Stomach (tissue), 4 donors: ENCODE results near the gene R3HDML.

Source experiments
- POLR2A ChIP-seq, 4 donors: fragments of 450-650 bp; IDR thresholded peaks; one replicate each; pipeline ENCODE4 v1.6.1; 2016; ENCODE audit warnings: antibody characterized with exemption in 4 of 4, control low read depth in 2 of 4, mild to moderate bottlenecking in 1 of 4, moderate library complexity in 1 of 4
- POLR2AphosphoS5 ChIP-seq, 3 donors: sonication (generic); formaldehyde crosslinking; IDR thresholded peaks; one replicate each; pipeline ENCODE4 v1.6.1; 2016; ENCODE audit warnings: antibody characterized with exemption in 3 of 3
- TF ChIP-seq, protein P1 (sequence below), 7 experiments: fragments of 450-650 bp in 4 of 7; fragments of 200-600 bp in 3 of 7; sonication (generic) in 3 of 7; IDR thresholded peaks; one replicate each; pipeline ENCODE4 v1.5.1; 2016 to 2019; ENCODE audit warnings: antibody characterized with exemption in 7 of 7, control low read depth in 2 of 7, mild to moderate bottlenecking in 1 of 7

DNA sequence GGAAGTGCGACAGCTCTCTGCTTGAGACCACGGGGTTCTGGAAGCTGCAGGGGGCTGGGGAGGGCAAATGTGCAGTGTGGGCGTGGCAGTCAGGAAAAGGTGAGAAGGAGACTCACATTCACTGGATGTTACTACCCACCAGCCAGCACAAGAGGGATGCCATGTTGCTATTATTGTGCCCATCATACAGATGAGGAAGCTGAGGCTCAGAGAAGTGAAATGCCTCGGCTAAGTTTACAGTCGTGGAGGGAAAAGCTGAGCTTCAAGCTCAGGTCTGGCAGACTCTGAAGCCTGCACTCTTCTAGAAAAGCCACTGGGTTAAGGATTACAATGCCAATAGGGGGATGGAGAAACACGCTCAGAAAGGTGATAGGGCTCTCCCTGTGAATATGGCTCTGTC is 53.0 kb downstream of the R3HDML start:
- TF ChIP-seq, protein P1, sequence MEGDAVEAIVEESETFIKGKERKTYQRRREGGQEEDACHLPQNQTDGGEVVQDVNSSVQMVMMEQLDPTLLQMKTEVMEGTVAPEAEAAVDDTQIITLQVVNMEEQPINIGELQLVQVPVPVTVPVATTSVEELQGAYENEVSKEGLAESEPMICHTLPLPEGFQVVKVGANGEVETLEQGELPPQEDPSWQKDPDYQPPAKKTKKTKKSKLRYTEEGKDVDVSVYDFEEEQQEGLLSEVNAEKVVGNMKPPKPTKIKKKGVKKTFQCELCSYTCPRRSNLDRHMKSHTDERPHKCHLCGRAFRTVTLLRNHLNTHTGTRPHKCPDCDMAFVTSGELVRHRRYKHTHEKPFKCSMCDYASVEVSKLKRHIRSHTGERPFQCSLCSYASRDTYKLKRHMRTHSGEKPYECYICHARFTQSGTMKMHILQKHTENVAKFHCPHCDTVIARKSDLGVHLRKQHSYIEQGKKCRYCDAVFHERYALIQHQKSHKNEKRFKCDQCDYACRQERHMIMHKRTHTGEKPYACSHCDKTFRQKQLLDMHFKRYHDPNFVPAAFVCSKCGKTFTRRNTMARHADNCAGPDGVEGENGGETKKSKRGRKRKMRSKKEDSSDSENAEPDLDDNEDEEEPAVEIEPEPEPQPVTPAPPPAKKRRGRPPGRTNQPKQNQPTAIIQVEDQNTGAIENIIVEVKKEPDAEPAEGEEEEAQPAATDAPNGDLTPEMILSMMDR (IDR thresholded peaks at IDR 0.05): no peak
- no peak for TF ChIP-seq POLR2A (IDR thresholded peaks at IDR 0.05)
- TF ChIP-seq POLR2AphosphoS5 (IDR thresholded peaks at IDR 0.05): no peak
